Fibroblast of lung (primary cell): ENCODE data around the gene NHS.

Experiments used
- EZH2 ChIP-seq: IDR thresholded peaks from 2 replicates; pipeline ENCODE4 v1.5.1; 2012; ENCODE audit warnings: low read length, control low read depth, mild to moderate bottlenecking; ENCODE audit errors: missing control alignments
- TF ChIP-seq, protein P1 (sequence below), 2 donors: IDR thresholded peaks in 1 of 2; conservative IDR thresholded peaks in 1 of 2; 1 replicate in 1 of 2; 2 replicates in 1 of 2; pipeline ENCODE4 v1.5.1; 2011 to 2012; ENCODE audit warnings: low read length in 2 of 2, control low read depth in 1 of 2, inconsistent platforms in 1 of 2, low read depth in 1 of 2, mild to moderate bottlenecking in 1 of 2

DNA sequence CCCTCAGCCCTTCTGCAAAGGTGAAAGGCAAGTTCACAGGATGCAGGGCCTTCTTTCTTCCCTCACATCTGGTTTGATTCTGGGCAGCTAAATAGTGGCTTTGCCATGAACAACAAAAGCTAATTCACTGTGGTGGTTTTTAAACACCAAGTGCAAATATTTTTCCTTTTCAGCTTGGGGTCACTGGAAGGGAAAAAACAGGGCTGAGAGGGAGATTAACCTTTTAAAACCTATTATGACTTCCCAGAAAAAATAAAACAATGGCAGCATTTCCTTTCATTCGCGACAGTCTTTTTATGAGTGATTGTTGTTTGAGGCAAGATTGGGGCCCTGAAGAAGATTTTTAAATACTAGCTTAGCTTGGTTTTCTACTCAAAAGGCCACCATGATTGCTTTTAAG, 258.5 kb downstream of the NHS start:
- TF ChIP-seq EZH2: no peak
- TF ChIP-seq, protein P1, sequence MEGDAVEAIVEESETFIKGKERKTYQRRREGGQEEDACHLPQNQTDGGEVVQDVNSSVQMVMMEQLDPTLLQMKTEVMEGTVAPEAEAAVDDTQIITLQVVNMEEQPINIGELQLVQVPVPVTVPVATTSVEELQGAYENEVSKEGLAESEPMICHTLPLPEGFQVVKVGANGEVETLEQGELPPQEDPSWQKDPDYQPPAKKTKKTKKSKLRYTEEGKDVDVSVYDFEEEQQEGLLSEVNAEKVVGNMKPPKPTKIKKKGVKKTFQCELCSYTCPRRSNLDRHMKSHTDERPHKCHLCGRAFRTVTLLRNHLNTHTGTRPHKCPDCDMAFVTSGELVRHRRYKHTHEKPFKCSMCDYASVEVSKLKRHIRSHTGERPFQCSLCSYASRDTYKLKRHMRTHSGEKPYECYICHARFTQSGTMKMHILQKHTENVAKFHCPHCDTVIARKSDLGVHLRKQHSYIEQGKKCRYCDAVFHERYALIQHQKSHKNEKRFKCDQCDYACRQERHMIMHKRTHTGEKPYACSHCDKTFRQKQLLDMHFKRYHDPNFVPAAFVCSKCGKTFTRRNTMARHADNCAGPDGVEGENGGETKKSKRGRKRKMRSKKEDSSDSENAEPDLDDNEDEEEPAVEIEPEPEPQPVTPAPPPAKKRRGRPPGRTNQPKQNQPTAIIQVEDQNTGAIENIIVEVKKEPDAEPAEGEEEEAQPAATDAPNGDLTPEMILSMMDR (conservative IDR thresholded peaks at IDR 0.05 in 1 of 2, IDR thresholded peaks at IDR 0.05 in 1 of 2; ENCODE audit: low read depth in 1 of 2, low read length in 2 of 2): no peak
